H9 (cell line): ENCODE measurements around the gene RASAL1. TPM values are rescaled to one million over a fixed set of nuclear protein-coding genes. Genes with fewer than 3 reads are reported as not detected.

Experiments used
- DNase-seq: peaks from one replicate; pipeline ENCODE4 v3.0.0-alpha.2; 2017
- H2AFZ ChIP-seq: one replicate; pipeline ENCODE4 v1.6.1; 2013; ENCODE audit warnings: mild to moderate bottlenecking, low read length, control low read depth, moderate library complexity
- H2AK5ac ChIP-seq: 2 replicates; pipeline ENCODE4 v1.6.1; 2013; ENCODE audit warnings: low read length, control low read depth, mixed read lengths; ENCODE audit not compliant: insufficient read length
- H2BK120ac ChIP-seq: one replicate; pipeline ENCODE4 v1.6.1; 2013; ENCODE audit warnings: low read depth, mild to moderate bottlenecking, low read length, control low read depth, inconsistent platforms; ENCODE audit not compliant: poor library complexity, severe bottlenecking
- H2BK12ac ChIP-seq: 2 replicates; pipeline ENCODE4 v1.6.1; 2013; ENCODE audit warnings: low read length, control low read depth, mixed read lengths, low read depth; ENCODE audit not compliant: insufficient read length
- H2BK15ac ChIP-seq: 2 replicates; pipeline ENCODE4 v1.6.1; 2013; ENCODE audit warnings: low read depth, low read length, control low read depth
- H2BK20ac ChIP-seq: one replicate; pipeline ENCODE4 v1.6.1; 2013; ENCODE audit warnings: low read depth, mild to moderate bottlenecking, low read length, control low read depth, inconsistent platforms; ENCODE audit not compliant: poor library complexity, severe bottlenecking
- H2BK5ac ChIP-seq: 2 replicates; pipeline ENCODE4 v1.6.1; 2013; ENCODE audit warnings: low read length, control low read depth, mixed read lengths; ENCODE audit not compliant: insufficient read length
- H3K14ac ChIP-seq: 2 replicates; pipeline ENCODE4 v1.6.1; 2013; ENCODE audit warnings: low read length, control low read depth; ENCODE audit not compliant: insufficient read depth
- H3K18ac ChIP-seq: 2 replicates; pipeline ENCODE4 v1.6.1; 2013; ENCODE audit warnings: low read depth, mild to moderate bottlenecking, mixed read lengths, low read length, control low read depth; ENCODE audit not compliant: insufficient read length
- H3K23ac ChIP-seq: 2 replicates; pipeline ENCODE4 v1.6.1; 2013; ENCODE audit warnings: low read length, control low read depth, mixed read lengths, low read depth; ENCODE audit not compliant: insufficient read length
- H3K23me2 ChIP-seq: 2 replicates; pipeline ENCODE4 v1.6.1; 2013; ENCODE audit warnings: low read depth, mild to moderate bottlenecking, mixed read lengths, low read length, control low read depth; ENCODE audit not compliant: insufficient read length, poor library complexity, severe bottlenecking
- H3K27ac ChIP-seq: 2 replicates; pipeline ENCODE4 v1.5.1; 2013; ENCODE audit warnings: low read length, control low read depth, mixed read lengths, low read depth; ENCODE audit not compliant: insufficient read length
- H3K27me3 ChIP-seq: 2 replicates; pipeline ENCODE4 v1.6.1; 2013; ENCODE audit warnings: low read length, control low read depth, inconsistent platforms; ENCODE audit not compliant: insufficient read depth
- H3K4ac ChIP-seq: 2 replicates; pipeline ENCODE4 v1.6.1; 2013; ENCODE audit warnings: low read depth, mild to moderate bottlenecking, control low read depth, inconsistent platforms, low read length, moderate library complexity
- H3K4me1 ChIP-seq: 2 replicates; pipeline ENCODE4 v1.6.1; 2013; ENCODE audit warnings: low read length, control low read depth, inconsistent platforms; ENCODE audit not compliant: insufficient read depth
- H3K4me2 ChIP-seq: 2 replicates; pipeline ENCODE4 v1.6.1; 2013; ENCODE audit warnings: low read length, control low read depth, mixed read lengths; ENCODE audit not compliant: insufficient read length, insufficient read depth
- H3K56ac ChIP-seq: 2 replicates; pipeline ENCODE4 v1.6.1; 2013; ENCODE audit warnings: low read depth, mild to moderate bottlenecking, mixed read lengths, low read length, control low read depth; ENCODE audit not compliant: insufficient read length
- H3K79me1 ChIP-seq: 2 replicates; pipeline ENCODE4 v1.6.1; 2013; ENCODE audit warnings: low read depth, mild to moderate bottlenecking, moderate library complexity, low read length, control low read depth, inconsistent platforms; ENCODE audit not compliant: insufficient read depth, poor library complexity, severe bottlenecking
- H3K79me2 ChIP-seq: 2 replicates; pipeline ENCODE4 v1.6.1; 2013; ENCODE audit warnings: low read length, control low read depth, inconsistent platforms; ENCODE audit not compliant: insufficient read depth
- H3K9ac ChIP-seq: 2 replicates; pipeline ENCODE4 v1.6.1; 2013; ENCODE audit warnings: low read length, control low read depth, mixed read lengths; ENCODE audit not compliant: insufficient read length; ENCODE audit errors: extremely low read depth
- H3K9me3 ChIP-seq: one replicate; pipeline ENCODE4 v1.6.1; 2013; ENCODE audit warnings: low read depth, low read length, inconsistent platforms; ENCODE audit not compliant: control insufficient read depth
- H3T11ph ChIP-seq: one replicate; pipeline ENCODE4 v1.6.1; 2013; ENCODE audit warnings: mild to moderate bottlenecking, low read length, control low read depth, inconsistent platforms
- H4K20me1 ChIP-seq: one replicate; pipeline ENCODE4 v1.6.1; 2013; ENCODE audit not compliant: control insufficient read depth, insufficient read length, insufficient read depth
- H4K5ac ChIP-seq: 2 replicates; pipeline ENCODE4 v1.6.1; 2013; ENCODE audit warnings: low read depth, mild to moderate bottlenecking, mixed read lengths, low read length, control low read depth; ENCODE audit not compliant: insufficient read length
- H4K8ac ChIP-seq: replicated peaks from 2 replicates; pipeline ENCODE4 v1.6.1; 2013; ENCODE audit warnings: low read length, control low read depth, mixed read lengths, low read depth; ENCODE audit not compliant: insufficient read length
- H4K91ac ChIP-seq: 2 replicates; pipeline ENCODE4 v1.6.1; 2013; ENCODE audit warnings: low read depth, mild to moderate bottlenecking, moderate library complexity, mixed read lengths, low read length, control low read depth; ENCODE audit not compliant: insufficient read length
- H3K27ac Mint-ChIP-seq, 3 experiments: 2 replicates in 2 of 3; 3 replicates in 1 of 3; pipeline ENCODE4 v1.8.0; 2020 to 2021; ENCODE audit warnings: mixed read lengths in 3 of 3, mild to moderate bottlenecking in 1 of 3, moderate library complexity in 1 of 3
- H3K27me3 Mint-ChIP-seq: 2 replicates; pipeline ENCODE4 v1.8.0; 2021; ENCODE audit warnings: low read depth, mild to moderate bottlenecking, moderate library complexity, mixed read lengths
- H3K36me3 Mint-ChIP-seq, 3 experiments: 2 replicates in 2 of 3; 3 replicates in 1 of 3; pipeline ENCODE4 v1.8.0; 2020 to 2021; ENCODE audit warnings: low read depth in 3 of 3, mixed read lengths in 3 of 3; ENCODE audit not compliant: insufficient read depth in 1 of 3
- H3K4me1 Mint-ChIP-seq, 2 experiments: 2 replicates each; pipeline ENCODE4 v1.8.0; 2020; ENCODE audit warnings: mixed read lengths in 2 of 2
- H3K4me3 Mint-ChIP-seq, 2 experiments: 2 replicates in 1 of 2; 3 replicates in 1 of 2; pipeline ENCODE4 v1.8.0; 2020 to 2021; ENCODE audit warnings: mild to moderate bottlenecking in 2 of 2, mixed read lengths in 2 of 2, moderate library complexity in 1 of 2
- H3K9me3 Mint-ChIP-seq, 2 experiments: 2 replicates in 1 of 2; 3 replicates in 1 of 2; pipeline ENCODE4 v1.8.0; 2020; ENCODE audit warnings: mild to moderate bottlenecking in 2 of 2, mixed read lengths in 2 of 2, moderate library complexity in 1 of 2
- WGBS: extraction: QIAGEN DNeasy Blood & Tissue Kit; methylation state at CpG from one replicate; pipeline ENCODE4 v1.1.7; 2013; ENCODE audit warnings: missing lambda C conversion rate, low lambda C conversion rate, mixed read lengths; ENCODE audit not compliant: insufficient read length; ENCODE audit errors: extremely low coverage; 5-methylcytosine and 5-hydroxymethylcytosine counted together
- total RNA-seq: library from RNA; stranded (reverse); gene quantifications from 2 replicates; pipeline ENCODE4 v1.2.1, GENCODE V29; 2021
- TF ChIP-seq, protein P1 (sequence below): fragments of 200-600 bp; sonication (generic); conservative IDR thresholded peaks from 3 replicates; pipeline ENCODE4 v1.8.0; 2021; ENCODE audit warnings: antibody characterized with exemption, mild to moderate bottlenecking

RASAL1 gene
- total RNA-seq, 1 experiment from 2014 or later = 2.3 TPM

DNA sequence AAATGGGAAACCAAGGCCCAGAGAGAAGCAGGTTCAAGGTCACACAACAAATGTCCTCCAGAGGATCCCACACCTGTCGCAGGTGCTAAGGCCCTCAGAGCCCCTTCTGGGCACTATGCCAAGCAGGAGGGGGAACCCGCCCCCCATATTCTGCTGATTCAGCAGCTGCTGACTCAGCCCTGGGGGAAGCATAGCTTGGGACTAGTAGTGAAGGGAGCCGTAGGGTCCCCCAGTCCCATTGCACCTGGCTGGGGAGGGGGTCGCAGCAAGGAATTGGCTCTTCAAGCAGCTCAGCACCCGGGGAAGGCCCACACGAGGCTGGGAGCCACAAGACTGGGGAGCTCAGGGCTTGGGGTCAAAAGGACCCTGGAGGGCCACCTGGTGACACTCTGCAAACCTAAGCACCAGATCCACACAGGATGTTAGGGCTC lies 1.0 kb downstream of the RASAL1 start:
- no CpG with 5 or more reads among the region's 6 CpGs for WGBS
- Histone ChIP-seq H2AK5ac (no peak overlapping the region), H3K23me2 (peaks cover 12% of the 10 kb centered on the region), H3K27me3 (no peaks in the 10 kb centered on the region), H3K56ac (no peak overlapping the region), H2BK20ac (no peak overlapping the region), H2AFZ (no peak overlapping the region), H3K79me2 (no peaks in the 10 kb centered on the region), H3K18ac (no peak overlapping the region), H3K9me3 (no peaks in the 10 kb centered on the region), H4K8ac (no peak overlapping the region), H2BK12ac (no peak overlapping the region), H4K91ac (no peak overlapping the region), H3K4ac (no peak overlapping the region), H2BK120ac (no peak overlapping the region), H3K4me1 (no peaks in the 10 kb centered on the region), H4K20me1 (no peaks in the 10 kb centered on the region), H3K9ac (no peak overlapping the region), H2BK5ac (no peak overlapping the region), H3K23ac (no peak overlapping the region), H3K14ac (no peak overlapping the region; the same call in 1 of the 2 replicates), H3K27ac (no peak overlapping the region), H3K4me2 (peak overlapping the region; percentile 46), H4K5ac (no peak overlapping the region), H2BK15ac (no peak overlapping the region), H3K79me1 (no peaks in the 10 kb centered on the region), H3T11ph (no peak overlapping the region)
- Mint-ChIP-seq H3K36me3 (no peaks in the 10 kb centered on the region), H3K27ac (no peak overlapping the region), H3K9me3 (peaks cover 0 to under 1% of the 10 kb centered on the region in 2 experiments; a peak in 2 of 5 replicates), H3K4me3 (peak overlapping the region; percentile 69 to 84), H3K4me1 (peaks cover 12 to 20% of the 10 kb centered on the region in 2 experiments), H3K27me3 (peaks cover 36% of the 10 kb centered on the region)
- DNase-seq = no peak
- TF ChIP-seq, protein P1, sequence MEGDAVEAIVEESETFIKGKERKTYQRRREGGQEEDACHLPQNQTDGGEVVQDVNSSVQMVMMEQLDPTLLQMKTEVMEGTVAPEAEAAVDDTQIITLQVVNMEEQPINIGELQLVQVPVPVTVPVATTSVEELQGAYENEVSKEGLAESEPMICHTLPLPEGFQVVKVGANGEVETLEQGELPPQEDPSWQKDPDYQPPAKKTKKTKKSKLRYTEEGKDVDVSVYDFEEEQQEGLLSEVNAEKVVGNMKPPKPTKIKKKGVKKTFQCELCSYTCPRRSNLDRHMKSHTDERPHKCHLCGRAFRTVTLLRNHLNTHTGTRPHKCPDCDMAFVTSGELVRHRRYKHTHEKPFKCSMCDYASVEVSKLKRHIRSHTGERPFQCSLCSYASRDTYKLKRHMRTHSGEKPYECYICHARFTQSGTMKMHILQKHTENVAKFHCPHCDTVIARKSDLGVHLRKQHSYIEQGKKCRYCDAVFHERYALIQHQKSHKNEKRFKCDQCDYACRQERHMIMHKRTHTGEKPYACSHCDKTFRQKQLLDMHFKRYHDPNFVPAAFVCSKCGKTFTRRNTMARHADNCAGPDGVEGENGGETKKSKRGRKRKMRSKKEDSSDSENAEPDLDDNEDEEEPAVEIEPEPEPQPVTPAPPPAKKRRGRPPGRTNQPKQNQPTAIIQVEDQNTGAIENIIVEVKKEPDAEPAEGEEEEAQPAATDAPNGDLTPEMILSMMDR = no peak
